Measurements from ENCODE around the gene WBP2NL. TPM values are rescaled to one million over a fixed set of nuclear protein-coding genes. Genes with fewer than 3 reads are reported as not detected.

The WBP2NL gene
- total RNA-seq, 2 experiments from 2014 or later = 1.1 to 1.9 TPM

GRCh38 chr22:42076764-42077485 is 78.3 kb downstream of the WBP2NL start:
- BruUV-seq (replicated peaks) = no TSS peak
- CTCF ChIA-PET (ENCODE audit: unreplicated experiment) = no interaction called here

GRCh38 chr22:42077486-42078125 is 79.0 kb downstream of the WBP2NL start:
- H3K4me1 ChIP-seq (ENCODE audit: insufficient read depth, low read length, poor library complexity, severe bottlenecking) = peaks cover 15% of the 10 kb centered on the region
- intact Hi-C loops (cut with micrococcal nuclease; ENCODE audit: unreplicated experiment) = no loop called here
- no TSS peak for BruUV-seq (replicated peaks)
- no peak for DNase-seq (ENCODE audit: low spot score)
- no peaks in the 10 kb centered on the region for H3K9me2 ChIP-seq (ENCODE audit: insufficient read depth, low read length)
- no peak overlapping the region for H2AFZ ChIP-seq (ENCODE audit: low read length)
- ChIA-PET CTCF (ENCODE audit: unreplicated experiment) (interaction anchor here (0.8 kb wide), 1 partner anchor 8 kb away, joined by 3 read pairs; no protein-coding TSS in a partner anchor), POLR2A (interaction anchor here (1.2 kb wide), 1 partner anchor 8 kb away, joined by 3 read pairs; no protein-coding TSS in a partner anchor)
- no peaks in the 10 kb centered on the region for H3K9me3 ChIP-seq (ENCODE audit: low read length)
- H4K20me1 ChIP-seq (ENCODE audit: insufficient read depth, low read length) = no peaks in the 10 kb centered on the region
- no peak overlapping the region for H3K4me2 ChIP-seq (ENCODE audit: low read length)
- H3K27ac ChIP-seq (ENCODE audit: low read depth, low read length, poor library complexity, severe bottlenecking) = no peak overlapping the region
- no peak overlapping the region for H3K4me3 ChIP-seq (ENCODE audit: low read depth, low read length, poor library complexity, severe bottlenecking)
- H3K79me2 ChIP-seq (ENCODE audit: insufficient read depth, low read depth, low read length) = peaks cover 21% of the 10 kb centered on the region
- TF ChIP-seq CTCF (conservative IDR thresholded peaks at IDR 0.05; ENCODE audit: low read length) (no peak), EZH2phosphoT487 (IDR thresholded peaks at IDR 0.05; ENCODE audit: borderline replicate concordance, low read depth, low read length) (no peak)
- peaks cover 12% of the 10 kb centered on the region for H3K36me3 ChIP-seq (ENCODE audit: insufficient read depth, low read length)

More at GRCh38 chr22:42076764-42077485, 78.3 kb downstream of the WBP2NL start:
- H4K20me1 ChIP-seq (ENCODE audit: insufficient read depth, low read length) = no peaks in the 10 kb centered on the region
- no peaks in the 10 kb centered on the region for H3K9me3 ChIP-seq (ENCODE audit: low read length)
- no peak overlapping the region for H3K4me3 ChIP-seq (ENCODE audit: low read depth, low read length, poor library complexity, severe bottlenecking)
- intact Hi-C loops (cut with micrococcal nuclease; ENCODE audit: unreplicated experiment) = no loop called here
- POLR2A ChIA-PET = interaction anchor here (0.6 kb wide), 1 partner anchor 14 kb away, joined by 5 read pairs; no protein-coding TSS in a partner anchor
- TF ChIP-seq CTCF (conservative IDR thresholded peaks at IDR 0.05; ENCODE audit: low read length) (no peak), EZH2phosphoT487 (IDR thresholded peaks at IDR 0.05; ENCODE audit: borderline replicate concordance, low read depth, low read length) (no peak)
- no peak overlapping the region for H2AFZ ChIP-seq (ENCODE audit: low read length)
- DNase-seq (ENCODE audit: low spot score) = no peak
- H3K79me2 ChIP-seq (ENCODE audit: insufficient read depth, low read depth, low read length) = peaks cover 20% of the 10 kb centered on the region
- H3K4me1 ChIP-seq (ENCODE audit: insufficient read depth, low read length, poor library complexity, severe bottlenecking) = peaks cover 15% of the 10 kb centered on the region
- H3K27ac ChIP-seq (ENCODE audit: low read depth, low read length, poor library complexity, severe bottlenecking) = no peak overlapping the region
- H3K4me2 ChIP-seq (ENCODE audit: low read length) = no peak overlapping the region
- no peaks in the 10 kb centered on the region for H3K9me2 ChIP-seq (ENCODE audit: insufficient read depth, low read length)
- H3K36me3 ChIP-seq (ENCODE audit: insufficient read depth, low read length) = peaks cover 5% of the 10 kb centered on the region

Small RNA genes within 50 kb of the gene (small RNA-seq; reads per million reads assigned to genes)
- 0.57 reads per million, percentile 14 among the genes with 10 or more reads in this experiment for gene SNORD13P1

Other genes starting within 250 kb of the WBP2NL start
- 21.7 and 23.8 TPM in 2 replicates for gene CCDC134, start 198.1 kb upstream of the WBP2NL start, total RNA-seq (2014; rRNA removed; shearing (Covaris generic))
- gene CCDC134, start 198.1 kb upstream of the WBP2NL start, total RNA-seq (2022) = 17.3 and 17.4 TPM in 2 replicates
- 132 and 167 TPM in 2 replicates for gene SREBF2, start 165.7 kb upstream of the WBP2NL start, total RNA-seq (2014; rRNA removed; shearing (Covaris generic))
- 312 and 330 TPM in 2 replicates for gene SREBF2, start 165.7 kb upstream of the WBP2NL start, total RNA-seq (2022)
- gene SHISA8, start 83.7 kb upstream of the WBP2NL start, total RNA-seq (2014; rRNA removed; shearing (Covaris generic)) = not detected in 2 replicates
- gene SHISA8, start 83.7 kb upstream of the WBP2NL start, total RNA-seq (2022) = 0.61 and 0.74 TPM in 2 replicates
- 10.9 and 21.3 TPM in 2 replicates for gene TNFRSF13C, start 72.0 kb upstream of the WBP2NL start, total RNA-seq (2014; rRNA removed; shearing (Covaris generic))
- 65.0 and 67.8 TPM in 2 replicates for gene TNFRSF13C, start 72.0 kb upstream of the WBP2NL start, total RNA-seq (2022)
- gene CENPM, start 51.6 kb upstream of the WBP2NL start, total RNA-seq (2014; rRNA removed; shearing (Covaris generic)) = 347 and 354 TPM in 2 replicates
- gene CENPM, start 51.6 kb upstream of the WBP2NL start, total RNA-seq (2022) = 189 and 217 TPM in 2 replicates
- gene SEPTIN3, start 29.3 kb upstream of the WBP2NL start, total RNA-seq (2014; rRNA removed; shearing (Covaris generic)) = 0.46 and 1.1 TPM in 2 replicates
- gene SEPTIN3, start 29.3 kb upstream of the WBP2NL start, total RNA-seq (2022) = 1.9 and 2.1 TPM in 2 replicates
- gene NAGA, start 72.0 kb downstream of the WBP2NL start, total RNA-seq (2014; rRNA removed; shearing (Covaris generic)) = 11.2 and 16.9 TPM in 2 replicates
- gene NAGA, start 72.0 kb downstream of the WBP2NL start, total RNA-seq (2022) = 14.4 and 14.9 TPM in 2 replicates
- gene PHETA2, start 75.5 kb downstream of the WBP2NL start, total RNA-seq (2014; rRNA removed; shearing (Covaris generic)) = 0.05 TPM in 1 of 2 replicates, not detected in the other
- 0.23 and 0.35 TPM in 2 replicates for gene PHETA2, start 75.5 kb downstream of the WBP2NL start, total RNA-seq (2022)
- gene SMDT1, start 80.9 kb downstream of the WBP2NL start, total RNA-seq (2014; rRNA removed; shearing (Covaris generic)) = 23.0 and 31.5 TPM in 2 replicates
- gene SMDT1, start 80.9 kb downstream of the WBP2NL start, total RNA-seq (2022) = 111 and 114 TPM in 2 replicates
- gene NDUFA6, start 92.0 kb downstream of the WBP2NL start, total RNA-seq (2014; rRNA removed; shearing (Covaris generic)) = 49.8 and 62.4 TPM in 2 replicates
- gene NDUFA6, start 92.0 kb downstream of the WBP2NL start, total RNA-seq (2022) = 57.6 and 63.8 TPM in 2 replicates
- gene CYP2D6, start 132.0 kb downstream of the WBP2NL start, total RNA-seq (2014; rRNA removed; shearing (Covaris generic)) = 2.4 and 3.0 TPM in 2 replicates
- 4.1 and 4.5 TPM in 2 replicates for gene CYP2D6, start 132.0 kb downstream of the WBP2NL start, total RNA-seq (2022)